DOHH2 (cell line): ENCODE measurements around the gene SCT.

Experiments
- H3F3A ChIP-seq: fragments of 200-600 bp; sonication (generic), shearing (Covaris generic); 2 replicates; pipeline ENCODE4 v1.6.0; 2016; ENCODE audit warnings: antibody characterized with exemption, mild to moderate bottlenecking; ENCODE audit not compliant: control insufficient read depth, insufficient read depth
- H3K27ac ChIP-seq: fragments of 200-600 bp; sonication (generic); 2 replicates; pipeline ENCODE4 v1.5.1; 2014; ENCODE audit warnings: low read depth, mild to moderate bottlenecking, low read length, moderate library complexity
- H3K27me3 ChIP-seq: fragments of 200-600 bp; sonication (generic); 2 replicates; pipeline ENCODE4 v1.6.1; 2014; ENCODE audit warnings: mild to moderate bottlenecking, low read length, mixed read lengths; ENCODE audit not compliant: control insufficient read depth
- H3K36me3 ChIP-seq: fragments of 200-600 bp; sonication (generic); 2 replicates; pipeline ENCODE4 v1.6.1; 2014; ENCODE audit warnings: mild to moderate bottlenecking, low read length, moderate library complexity, mixed read lengths; ENCODE audit not compliant: control insufficient read depth
- H3K4me1 ChIP-seq: fragments of 200-600 bp; sonication (generic); 2 replicates; pipeline ENCODE4 v1.6.1; 2014; ENCODE audit warnings: mild to moderate bottlenecking, low read length, mixed read lengths; ENCODE audit not compliant: control insufficient read depth
- H3K4me2 ChIP-seq: fragments of 200-600 bp; sonication (generic); 2 replicates; pipeline ENCODE4 v1.6.0; 2014; ENCODE audit warnings: mild to moderate bottlenecking, low read length, moderate library complexity
- H3K4me3 ChIP-seq: fragments of 200-600 bp; sonication (generic); 2 replicates; pipeline ENCODE4 v1.5.1; 2014; ENCODE audit warnings: mild to moderate bottlenecking, low read length, mixed read lengths
- H3K79me2 ChIP-seq: fragments of 200-600 bp; sonication (generic); 2 replicates; pipeline ENCODE4 v1.6.1; 2014; ENCODE audit warnings: mild to moderate bottlenecking, low read length, mixed read lengths; ENCODE audit not compliant: control insufficient read depth
- H3K9me2 ChIP-seq: fragments of 200-600 bp; sonication (generic); replicated peaks from 2 replicates; pipeline ENCODE4 v1.6.1; 2014; ENCODE audit warnings: mild to moderate bottlenecking, low read length, mixed read lengths; ENCODE audit not compliant: control insufficient read depth
- H3K9me3 ChIP-seq: fragments of 200-600 bp; sonication (generic); 2 replicates; pipeline ENCODE4 v1.6.1; 2014; ENCODE audit warnings: antibody characterized with exemption, low read length, mixed read lengths; ENCODE audit not compliant: control insufficient read depth, insufficient read depth
- H4K20me1 ChIP-seq: fragments of 200-600 bp; sonication (generic); 2 replicates; pipeline ENCODE4 v1.6.0; 2014; ENCODE audit warnings: low read depth, mild to moderate bottlenecking, antibody characterized with exemption, low read length, moderate library complexity; ENCODE audit not compliant: control insufficient read depth, insufficient read depth
- EZH2phosphoT487 ChIP-seq: fragments of 200-600 bp; sonication (generic); IDR thresholded peaks from 2 replicates; pipeline ENCODE4 v1.6.1; 2017; ENCODE audit warnings: borderline replicate concordance, mild to moderate bottlenecking, antibody characterized with exemption, low read length, moderate library complexity, mixed read lengths
- TF ChIP-seq, protein P1 (sequence below): fragments of 200-600 bp; sonication (generic); IDR thresholded peaks from one replicate; pipeline ENCODE4 v1.5.1; 2014; ENCODE audit warnings: antibody characterized with exemption, mild to moderate bottlenecking, low read depth, low read length; ENCODE audit not compliant: poor library complexity, severe bottlenecking

SCT gene

DNA sequence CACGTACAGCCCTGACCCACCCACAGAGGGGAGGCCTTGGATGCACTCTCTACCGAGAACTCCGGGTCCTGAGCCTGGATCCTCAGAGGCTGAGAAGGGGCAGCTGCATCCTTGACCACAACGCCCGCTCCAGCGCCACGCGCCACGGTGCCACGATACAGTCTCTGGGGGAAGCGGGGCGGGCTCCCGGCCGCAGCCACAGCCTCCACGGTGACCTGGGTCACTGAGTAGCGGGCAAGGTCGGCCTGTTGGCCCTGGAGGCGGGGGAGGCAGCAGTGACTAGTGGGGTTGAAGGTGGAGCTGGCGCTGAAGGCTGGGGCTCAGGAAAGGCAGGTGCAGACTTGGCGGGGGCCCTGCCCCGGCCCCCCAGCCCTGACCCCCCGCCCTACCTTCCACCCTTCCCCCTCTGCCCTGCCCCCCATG, 7.3 kb downstream of the SCT start:
- H3K4me2 ChIP-seq: no peak overlapping the region
- H3K4me1 ChIP-seq: peaks cover 17% of the 10 kb centered on the region
- H3K27ac ChIP-seq: no peak overlapping the region
- no peak overlapping the region for H3K4me3 ChIP-seq
- no peaks in the 10 kb centered on the region for H3K27me3 ChIP-seq
- peaks cover 7% of the 10 kb centered on the region; the same call in 1 of the 2 replicates for H3K36me3 ChIP-seq
- H4K20me1 ChIP-seq: no peaks in the 10 kb centered on the region
- H3K9me3 ChIP-seq: no peaks in the 10 kb centered on the region
- H3K79me2 ChIP-seq: peaks cover 6% of the 10 kb centered on the region; the same call in 1 of the 2 replicates
- H3K9me2 ChIP-seq: no peaks in the 10 kb centered on the region
- no peak for TF ChIP-seq EZH2phosphoT487
- TF ChIP-seq, protein P1, sequence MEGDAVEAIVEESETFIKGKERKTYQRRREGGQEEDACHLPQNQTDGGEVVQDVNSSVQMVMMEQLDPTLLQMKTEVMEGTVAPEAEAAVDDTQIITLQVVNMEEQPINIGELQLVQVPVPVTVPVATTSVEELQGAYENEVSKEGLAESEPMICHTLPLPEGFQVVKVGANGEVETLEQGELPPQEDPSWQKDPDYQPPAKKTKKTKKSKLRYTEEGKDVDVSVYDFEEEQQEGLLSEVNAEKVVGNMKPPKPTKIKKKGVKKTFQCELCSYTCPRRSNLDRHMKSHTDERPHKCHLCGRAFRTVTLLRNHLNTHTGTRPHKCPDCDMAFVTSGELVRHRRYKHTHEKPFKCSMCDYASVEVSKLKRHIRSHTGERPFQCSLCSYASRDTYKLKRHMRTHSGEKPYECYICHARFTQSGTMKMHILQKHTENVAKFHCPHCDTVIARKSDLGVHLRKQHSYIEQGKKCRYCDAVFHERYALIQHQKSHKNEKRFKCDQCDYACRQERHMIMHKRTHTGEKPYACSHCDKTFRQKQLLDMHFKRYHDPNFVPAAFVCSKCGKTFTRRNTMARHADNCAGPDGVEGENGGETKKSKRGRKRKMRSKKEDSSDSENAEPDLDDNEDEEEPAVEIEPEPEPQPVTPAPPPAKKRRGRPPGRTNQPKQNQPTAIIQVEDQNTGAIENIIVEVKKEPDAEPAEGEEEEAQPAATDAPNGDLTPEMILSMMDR: no peak
- 0 out of 2 replicates have a peak, but pooled peaks cover 3% of the 10 kb centered on the region for H3F3A ChIP-seq

DNA sequence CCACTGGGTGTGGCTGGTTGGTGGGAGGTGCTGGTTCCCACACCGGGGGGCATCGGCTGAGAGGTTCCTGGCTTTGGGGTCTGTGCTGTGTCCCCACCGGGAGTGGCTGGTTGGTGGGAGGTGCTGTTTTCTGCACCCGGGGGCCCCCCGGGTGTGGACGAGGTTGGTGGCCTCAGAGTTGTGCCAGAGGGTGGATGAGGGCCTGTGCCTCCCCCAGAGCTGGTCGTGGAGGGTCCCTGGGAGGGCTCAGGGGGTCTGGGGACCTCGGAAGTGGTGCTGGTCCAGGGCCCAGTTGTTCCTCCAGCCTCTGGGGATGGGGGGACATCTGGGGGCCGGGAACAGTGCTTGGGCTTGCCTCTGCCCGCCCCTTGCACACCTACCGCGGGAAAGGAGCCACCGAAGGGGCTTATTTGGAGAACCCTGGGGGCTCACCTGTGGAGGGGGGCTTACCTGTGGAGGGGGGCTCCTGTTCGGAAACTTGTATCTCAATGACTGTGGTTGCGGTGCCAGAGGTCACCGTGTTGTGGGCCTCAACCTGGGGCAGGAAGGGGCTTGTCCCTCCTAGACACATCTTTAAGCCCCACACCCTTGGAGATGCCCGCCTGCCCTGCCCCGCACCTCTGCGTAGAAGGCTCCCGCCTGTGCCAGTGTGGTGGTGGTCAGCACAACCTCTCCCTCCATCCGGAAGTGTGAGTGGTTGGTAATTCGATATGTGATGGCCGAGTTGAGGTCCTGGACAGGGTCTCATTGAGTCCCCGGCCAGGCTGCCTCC, 7.9 kb downstream of the SCT start:
- Histone ChIP-seq H3K79me2 (peaks cover 6% of the 10 kb centered on the region), H3K27ac (no peak overlapping the region), H4K20me1 (peaks cover 3% of the 10 kb centered on the region; the same call in 1 of the 2 replicates), H3K4me3 (no peak overlapping the region), H3K9me2 (no peaks in the 10 kb centered on the region), H3K36me3 (peaks cover 10% of the 10 kb centered on the region; the same call in 1 of the 2 replicates), H3K4me2 (no peak overlapping the region), H3F3A (0 out of 2 replicates have a peak, but pooled peaks cover 3% of the 10 kb centered on the region), H3K9me3 (no peaks in the 10 kb centered on the region), H3K27me3 (no peaks in the 10 kb centered on the region), H3K4me1 (peaks cover 21% of the 10 kb centered on the region)
- TF ChIP-seq EZH2phosphoT487: no peak
- TF ChIP-seq, protein P1: no peak

GRCh38 chr11:617912-618682, 8.9 kb downstream of the SCT start:
- H3K4me2 ChIP-seq: no peak overlapping the region
- H3K27ac ChIP-seq: no peak overlapping the region
- H3K9me3 ChIP-seq: no peaks in the 10 kb centered on the region
- peaks cover 6% of the 10 kb centered on the region for H4K20me1 ChIP-seq
- TF ChIP-seq, protein P1: no peak
- TF ChIP-seq EZH2phosphoT487: no peak
- peaks cover 13% of the 10 kb centered on the region for H3K36me3 ChIP-seq
- H3F3A ChIP-seq: 0 out of 2 replicates have a peak, but pooled peaks cover 3% of the 10 kb centered on the region
- peaks cover 30% of the 10 kb centered on the region for H3K4me1 ChIP-seq
- H3K27me3 ChIP-seq: no peaks in the 10 kb centered on the region
- no peaks in the 10 kb centered on the region for H3K9me2 ChIP-seq
- peaks cover 6% of the 10 kb centered on the region for H3K79me2 ChIP-seq
- no peak overlapping the region for H3K4me3 ChIP-seq
